ENCODE data around the gene GDE1. TPM values are rescaled to one million over a fixed set of nuclear protein-coding genes. Genes with fewer than 3 reads are reported as not detected.

The GDE1 gene
- total RNA-seq, 2 donors from 2014 or later = 29.7 to 30.6 TPM

GRCh38 chr16:19481296-19481695 is 40.6 kb downstream of the GDE1 start:
- H3K36me3 ChIP-seq (replicated peaks in 1 of 2; ENCODE audit: insufficient read depth in 1 of 2, low read depth in 2 of 2) = no peaks in the 10 kb centered on the region
- WGBS, 2 donors = 70 to 75% methylated on average over 2 of the region's 2 CpGs
- ATAC-seq (no peak), DNase-seq (no peak)
- TF ChIP-seq POLR2A (IDR thresholded peaks at IDR 0.05) (no peak), CTCF (IDR thresholded peaks at IDR 0.05) (no peak)
- no peak overlapping the region for H3K27ac ChIP-seq
- H3K4me1 ChIP-seq = no peaks in the 10 kb centered on the region
- intact Hi-C loops (cut with DNase I) = no loop called here
- no peaks in the 10 kb centered on the region for H3K27me3 ChIP-seq
- H3K9me3 ChIP-seq = no peaks in the 10 kb centered on the region
- H3K4me3 ChIP-seq = no peak overlapping the region

- no peak for ATAC-seq
- H3K27ac ChIP-seq = no peak overlapping the region
Measured at GRCh38 chr16:19479302-19479721, 42.6 kb downstream of the GDE1 start.

GRCh38 chr16:19478505-19478904 is 43.4 kb downstream of the GDE1 start:
- Histone ChIP-seq H3K4me1 (no peaks in the 10 kb centered on the region), H3K27me3 (no peaks in the 10 kb centered on the region), H3K36me3 (replicated peaks in 1 of 2; ENCODE audit: insufficient read depth in 1 of 2, low read depth in 2 of 2) (no peaks in the 10 kb centered on the region), H3K9me3 (no peaks in the 10 kb centered on the region), H3K27ac (no peak overlapping the region), H3K4me3 (no peak overlapping the region)
- TF ChIP-seq POLR2A (IDR thresholded peaks at IDR 0.05) (no peak), CTCF (IDR thresholded peaks at IDR 0.05) (no peak)
- WGBS, 2 donors = 79 to 82% methylated on average over 1 of the region's 1 CpG
- DNase-seq (no peak), ATAC-seq (no peak)
- intact Hi-C loops (cut with DNase I) = no loop called here

More at GRCh38 chr16:19479302-19479721, 42.6 kb downstream of the GDE1 start:
- no peak for TF ChIP-seq POLR2A (IDR thresholded peaks at IDR 0.05)
- no peak for TF ChIP-seq CTCF (IDR thresholded peaks at IDR 0.05)
- Histone ChIP-seq H3K9me3 (no peaks in the 10 kb centered on the region), H3K4me3 (no peak overlapping the region), H3K4me1 (no peaks in the 10 kb centered on the region), H3K27me3 (no peaks in the 10 kb centered on the region), H3K36me3 (replicated peaks in 1 of 2; ENCODE audit: insufficient read depth in 1 of 2, low read depth in 2 of 2) (no peaks in the 10 kb centered on the region)
- intact Hi-C loops (cut with DNase I) = no loop called here
- no peak for DNase-seq
- WGBS, 2 donors = 60 to 65% methylated on average over 3 of the region's 3 CpGs

GRCh38 chr16:19474617-19475016 is 47.3 kb downstream of the GDE1 start:
- TF ChIP-seq POLR2A (IDR thresholded peaks at IDR 0.05) (no peak), CTCF (IDR thresholded peaks at IDR 0.05) (no peak)
- no peaks in the 10 kb centered on the region for H3K4me1 ChIP-seq
- intact Hi-C loops (cut with DNase I) = no loop called here
- no peak overlapping the region for H3K27ac ChIP-seq
- no peaks in the 10 kb centered on the region for H3K27me3 ChIP-seq
- no peaks in the 10 kb centered on the region for H3K9me3 ChIP-seq
- no peak for DNase-seq
- H3K4me3 ChIP-seq = no peak overlapping the region
- H3K36me3 ChIP-seq (replicated peaks in 1 of 2; ENCODE audit: insufficient read depth in 1 of 2, low read depth in 2 of 2) = no peaks in the 10 kb centered on the region
- 56 to 64% methylated on average over 3 to 5 of the region's 5 CpGs for WGBS, 2 donors
- ATAC-seq = no peak

- Histone ChIP-seq H3K27ac (no peak overlapping the region), H3K9me3 (no peaks in the 10 kb centered on the region), H3K4me3 (no peak overlapping the region), H3K36me3 (replicated peaks in 1 of 2; ENCODE audit: insufficient read depth in 1 of 2, low read depth in 2 of 2) (no peaks in the 10 kb centered on the region), H3K4me1 (no peaks in the 10 kb centered on the region), H3K27me3 (no peaks in the 10 kb centered on the region)
- intact Hi-C loops (cut with DNase I) = no loop called here
- DNase-seq (no peak), ATAC-seq (no peak)
- 76 to 82% methylated on average over 6 of the region's 6 CpGs for WGBS, 2 donors
- no peak for TF ChIP-seq POLR2A (IDR thresholded peaks at IDR 0.05)
- no peak for TF ChIP-seq CTCF (IDR thresholded peaks at IDR 0.05)
Measured at GRCh38 chr16:19472482-19472881, 49.4 kb downstream of the GDE1 start.
